Neural progenitor cell (in vitro differentiated cells): Measurements from ENCODE around the gene RMI2. TPM values are rescaled to one million over a fixed set of nuclear protein-coding genes. Genes with fewer than 3 reads are reported as not detected.

Experiments used
- DNase-seq: peaks from one replicate; pipeline ENCODE4 v3.0.0-alpha.2; 2016; ENCODE audit warnings: low spot score
- H2AFZ ChIP-seq: fragments of 200-600 bp; sonication (generic); replicated peaks from 2 replicates; pipeline ENCODE4 v1.6.1; 2016; ENCODE audit warnings: antibody characterized with exemption
- H3F3A ChIP-seq: fragments of 200-600 bp; sonication (generic); 2 replicates; pipeline ENCODE4 v1.6.1; 2016; ENCODE audit warnings: antibody characterized with exemption, low read depth
- H3K27ac ChIP-seq: fragments of 200-600 bp; sonication (generic); 2 replicates; pipeline ENCODE4 v1.5.1; 2016; ENCODE audit warnings: mild to moderate bottlenecking
- H3K27me3 ChIP-seq: fragments of 200-600 bp; sonication (generic); 2 replicates; pipeline ENCODE4 v1.6.1; 2016; ENCODE audit warnings: mild to moderate bottlenecking, moderate library complexity
- H3K36me3 ChIP-seq: fragments of 200-600 bp; sonication (generic); 2 replicates; pipeline ENCODE4 v1.5.1; 2016
- H3K4me1 ChIP-seq: fragments of 200-600 bp; sonication (generic); 2 replicates; pipeline ENCODE4 v1.6.1; 2016; ENCODE audit warnings: mixed run types
- H3K4me2 ChIP-seq: fragments of 200-600 bp; sonication (generic); 2 replicates; pipeline ENCODE4 v1.6.1; 2016
- H3K4me3 ChIP-seq: fragments of 200-600 bp; sonication (generic); 2 replicates; pipeline ENCODE4 v1.5.1; 2016
- H3K79me2 ChIP-seq: fragments of 200-600 bp; sonication (generic); 2 replicates; pipeline ENCODE4 v1.6.1; 2016; ENCODE audit warnings: low read depth
- H3K9ac ChIP-seq: fragments of 200-600 bp; sonication (generic); 2 replicates; pipeline ENCODE4 v1.6.1; 2016
- H3K9me3 ChIP-seq: fragments of 200-600 bp; sonication (generic); 2 replicates; pipeline ENCODE4 v1.5.1; 2016; ENCODE audit warnings: low read depth
- H4K20me1 ChIP-seq: fragments of 200-600 bp; sonication (generic); 2 replicates; pipeline ENCODE4 v1.6.1; 2016; ENCODE audit warnings: low read depth
- H3K27ac Mint-ChIP-seq: 3 replicates; pipeline ENCODE4 v1.8.0; 2021; ENCODE audit warnings: mixed read lengths
- H3K27me3 Mint-ChIP-seq: 2 replicates; pipeline ENCODE4 v1.8.0; 2022; ENCODE audit warnings: low read depth, mild to moderate bottlenecking, inconsistent platforms, moderate library complexity, mixed read lengths; ENCODE audit not compliant: insufficient read depth
- H3K36me3 Mint-ChIP-seq: 3 replicates; pipeline ENCODE4 v1.8.0; 2021; ENCODE audit warnings: mixed read lengths
- H3K4me1 Mint-ChIP-seq: 3 replicates; pipeline ENCODE4 v1.8.0; 2021; ENCODE audit warnings: mixed read lengths
- H3K4me3 Mint-ChIP-seq: 3 replicates; pipeline ENCODE4 v1.8.0; 2021; ENCODE audit warnings: mild to moderate bottlenecking, moderate library complexity, mixed read lengths
- H3K9me3 Mint-ChIP-seq: 3 replicates; pipeline ENCODE4 v1.8.0; 2020; ENCODE audit warnings: mixed read lengths
- CTCF ChIP-seq: fragments of 200-600 bp; sonication (generic); IDR thresholded peaks from 2 replicates; pipeline ENCODE4 v1.5.1; 2017; ENCODE audit warnings: antibody characterized with exemption, mild to moderate bottlenecking
- EZH2 ChIP-seq: fragments of 200-600 bp; sonication (generic); IDR thresholded peaks from 2 replicates; pipeline ENCODE4 v1.6.1; 2017; ENCODE audit warnings: antibody characterized with exemption, mild to moderate bottlenecking, moderate library complexity
- EZH2phosphoT487 ChIP-seq: fragments of 200-600 bp; sonication (generic); IDR thresholded peaks from 2 replicates; pipeline ENCODE4 v1.6.1; 2017; ENCODE audit warnings: antibody characterized with exemption
- total RNA-seq: library from RNA; depleted of rRNA; stranded (reverse); fragments of >200 nt; gene quantifications from 2 replicates; pipeline ENCODE4 v1.2.3, GENCODE V29; 2015; ENCODE audit warnings: low replicate concordance

The RMI2 gene
- total RNA-seq, 1 donor from 2014 or later = 68.6 TPM

- H3K36me3 Mint-ChIP-seq = peaks cover 2% of the 10 kb centered on the region
- no peak for DNase-seq
Measured at GRCh38 chr16:11384184-11384955, 39.1 kb downstream of the RMI2 start.

GRCh38 chr16:11384956-11385586 is 39.8 kb downstream of the RMI2 start:
- Histone ChIP-seq H2AFZ (no peak overlapping the region), H3K9ac (no peak overlapping the region), H4K20me1 (no peaks in the 10 kb centered on the region), H3K4me2 (no peak overlapping the region), H3K79me2 (no peaks in the 10 kb centered on the region), H3K27ac (no peak overlapping the region), H3F3A (no peaks in the 10 kb centered on the region), H3K4me1 (peaks cover 4% of the 10 kb centered on the region), H3K9me3 (no peaks in the 10 kb centered on the region), H3K27me3 (no peaks in the 10 kb centered on the region), H3K4me3 (no peak overlapping the region), H3K36me3 (no peaks in the 10 kb centered on the region)
- no peaks in the 10 kb centered on the region for H3K9me3 Mint-ChIP-seq
- DNase-seq = no peak
- H3K27ac Mint-ChIP-seq = no peak overlapping the region
- peaks cover 2% of the 10 kb centered on the region for H3K36me3 Mint-ChIP-seq
- no peak for TF ChIP-seq EZH2
- TF ChIP-seq EZH2phosphoT487 = no peak
- no peak for TF ChIP-seq CTCF
- H3K27me3 Mint-ChIP-seq = peaks cover 2% of the 10 kb centered on the region
- H3K4me1 Mint-ChIP-seq = peaks cover 20% of the 10 kb centered on the region
- no peak overlapping the region for H3K4me3 Mint-ChIP-seq

More at GRCh38 chr16:11384184-11384955, 39.1 kb downstream of the RMI2 start:
- no peaks in the 10 kb centered on the region for H3K9me3 ChIP-seq
- Mint-ChIP-seq H3K4me3 (no peak overlapping the region), H3K27ac (peak overlapping the region; percentile 25), H3K9me3 (no peaks in the 10 kb centered on the region), H3K4me1 (peaks cover 18% of the 10 kb centered on the region), H3K27me3 (peaks cover 2% of the 10 kb centered on the region)
- H3K27me3 ChIP-seq = no peaks in the 10 kb centered on the region
- H3K4me2 ChIP-seq = no peak overlapping the region
- no peaks in the 10 kb centered on the region for H3F3A ChIP-seq
- TF ChIP-seq CTCF = no peak
- TF ChIP-seq EZH2 = no peak
- TF ChIP-seq EZH2phosphoT487 = no peak
- H3K27ac ChIP-seq = no peak overlapping the region
- H4K20me1 ChIP-seq = no peaks in the 10 kb centered on the region
- no peak overlapping the region for H3K4me3 ChIP-seq
- H2AFZ ChIP-seq = no peak overlapping the region
- H3K9ac ChIP-seq = no peak overlapping the region
- H3K79me2 ChIP-seq = no peaks in the 10 kb centered on the region
- peaks cover 4% of the 10 kb centered on the region for H3K4me1 ChIP-seq
- H3K36me3 ChIP-seq = no peaks in the 10 kb centered on the region

- no peaks in the 10 kb centered on the region for H3K36me3 ChIP-seq
- H4K20me1 ChIP-seq = no peaks in the 10 kb centered on the region
- no peak for DNase-seq
- H3K9me3 ChIP-seq = no peaks in the 10 kb centered on the region
- no peak for TF ChIP-seq EZH2phosphoT487
- TF ChIP-seq EZH2 = no peak
- TF ChIP-seq CTCF = no peak
- H3F3A ChIP-seq = no peaks in the 10 kb centered on the region
- H3K27me3 ChIP-seq = no peaks in the 10 kb centered on the region
- H3K4me3 ChIP-seq = no peak overlapping the region
- no peak overlapping the region for H3K27ac Mint-ChIP-seq
- H3K36me3 Mint-ChIP-seq = peaks cover 2% of the 10 kb centered on the region
- peaks cover 28% of the 10 kb centered on the region for H3K4me1 Mint-ChIP-seq
- no peak overlapping the region for H3K27ac ChIP-seq
- H3K4me2 ChIP-seq = no peak overlapping the region
- H3K4me3 Mint-ChIP-seq = no peak overlapping the region
- no peaks in the 10 kb centered on the region for H3K9me3 Mint-ChIP-seq
- no peak overlapping the region for H2AFZ ChIP-seq
- no peaks in the 10 kb centered on the region for H3K79me2 ChIP-seq
- no peak overlapping the region for H3K9ac ChIP-seq
- H3K4me1 ChIP-seq = peaks cover 14% of the 10 kb centered on the region
- H3K27me3 Mint-ChIP-seq = peaks cover 5% of the 10 kb centered on the region
Measured at GRCh38 chr16:11386054-11386680, 40.9 kb downstream of the RMI2 start.
